A673 (cell line): ENCODE data around the gene SLC26A2. TPM values are rescaled to one million over a fixed set of nuclear protein-coding genes. Genes with fewer than 3 reads are reported as not detected.

Source experiments
- BruUV-seq: library from RNA; stranded (reverse); fragments of 400-500 nt; replicated peaks from 2 replicates; lab custom pipeline; 2021; lab: Mats Ljungman, UMichigan
- CTCF ChIA-PET: fragments of 300-600 bp; sonication (Branson Sonifier 250); formaldehyde crosslinking; loops from one replicate; lab custom pipeline; 2022; ENCODE audit warnings: antibody characterized with exemption; lab: Charles Lee
- POLR2A ChIA-PET: fragments of 300-600 bp; sonication (Branson Sonifier 250); formaldehyde crosslinking; loops from one replicate; lab custom pipeline; 2022; ENCODE audit warnings: antibody characterized with exemption; ENCODE audit not compliant: low non-redundant PET; lab: Charles Lee
- DNase-seq: peaks from one replicate; pipeline ENCODE4 v3.0.0-alpha.2; 2015; ENCODE audit warnings: low spot score
- H3K27ac ChIP-seq: fragments of 200-600 bp; sonication (generic); 2 replicates; pipeline ENCODE4 v1.5.1; 2016; ENCODE audit warnings: mixed run types, low read depth, mild to moderate bottlenecking, mixed read lengths, antibody characterized with exemption, low read length; ENCODE audit not compliant: poor library complexity, severe bottlenecking
- H3K27me3 ChIP-seq: fragments of 200-600 bp; sonication (generic); replicated peaks from 2 replicates; pipeline ENCODE4 v1.6.1; 2017; ENCODE audit warnings: mixed run types, low read depth, mild to moderate bottlenecking, mixed read lengths, antibody characterized with exemption, low read length; ENCODE audit not compliant: insufficient read depth, poor library complexity
- H3K36me3 ChIP-seq: fragments of 200-600 bp; sonication (generic); 2 replicates; pipeline ENCODE4 v1.6.1; 2016; ENCODE audit warnings: mixed run types, mild to moderate bottlenecking, mixed read lengths, antibody characterized with exemption, low read length; ENCODE audit not compliant: insufficient read depth, poor library complexity, severe bottlenecking
- H3K4me1 ChIP-seq: fragments of 200-600 bp; sonication (generic); 2 replicates; pipeline ENCODE4 v1.6.1; 2017; ENCODE audit warnings: mixed run types, mild to moderate bottlenecking, mixed read lengths, antibody characterized with exemption, low read length; ENCODE audit not compliant: insufficient read depth, poor library complexity, severe bottlenecking
- H3K4me3 ChIP-seq: fragments of 200-600 bp; sonication (generic); 2 replicates; pipeline ENCODE4 v1.5.1; 2016; ENCODE audit warnings: low read depth, mixed run types, mild to moderate bottlenecking, mixed read lengths, low read length; ENCODE audit not compliant: poor library complexity, severe bottlenecking
- H3K9me3 ChIP-seq: fragments of 200-600 bp; sonication (generic); 2 replicates; pipeline ENCODE4 v1.6.1; 2016; ENCODE audit warnings: mixed run types, low read depth, mild to moderate bottlenecking, mixed read lengths, antibody characterized with exemption, low read length; ENCODE audit not compliant: poor library complexity, severe bottlenecking
- CTCF ChIP-seq: fragments of 300-800, 200-600 bp; sonication (generic); conservative IDR thresholded peaks from 2 replicates; pipeline ENCODE4 v1.5.1; 2017; ENCODE audit warnings: low read depth, mild to moderate bottlenecking, antibody characterized with exemption, low read length, moderate library complexity, mixed read lengths
- EZH2 ChIP-seq: fragments of 200-600 bp; sonication (generic); IDR thresholded peaks from 2 replicates; pipeline ENCODE4 v1.6.1; 2017; ENCODE audit warnings: borderline replicate concordance, low read depth, mild to moderate bottlenecking, mixed read lengths, antibody characterized with exemption, low read length; ENCODE audit not compliant: poor library complexity, severe bottlenecking
- intact Hi-C: fragments of 100-400 bp; cut with micrococcal nuclease; formaldehyde crosslinking; loops from one replicate; pipeline ENCODE4 v1.10.0; 2022; ENCODE audit not compliant: unreplicated experiment
- total RNA-seq: library from RNA; stranded (reverse); gene quantifications from 2 replicates; pipeline ENCODE4 v1.2.3, GENCODE V29; 2021

SLC26A2 gene
- total RNA-seq, 1 experiment from 2014 or later: 83.0 TPM

GRCh38 chr5:150007050-150007449, 46.5 kb downstream of the SLC26A2 start:
- peaks cover 70% of the 10 kb centered on the region for H3K36me3 ChIP-seq
- TF ChIP-seq EZH2: no peak
- TF ChIP-seq CTCF: no peak
- H3K4me3 ChIP-seq: no peak overlapping the region
- CTCF ChIA-PET: no interaction called here
- peaks cover 4% of the 10 kb centered on the region for H3K4me1 ChIP-seq
- no peaks in the 10 kb centered on the region for H3K27me3 ChIP-seq
- POLR2A ChIA-PET: interaction anchor here (0.5 kb wide), 1 partner anchor 45 kb away, joined by 3 read pairs; no protein-coding TSS in a partner anchor
- BruUV-seq: no TSS peak
- intact Hi-C loops: no loop called here
- H3K27ac ChIP-seq: no peak overlapping the region
- DNase-seq: no peak
- no peaks in the 10 kb centered on the region for H3K9me3 ChIP-seq

GRCh38 chr5:150009671-150010387, 49.3 kb downstream of the SLC26A2 start:
- no peak overlapping the region for H3K27ac ChIP-seq
- intact Hi-C loops: no loop called here
- H3K27me3 ChIP-seq: no peaks in the 10 kb centered on the region
- TF ChIP-seq EZH2 (no peak), CTCF (no peak)
- no peaks in the 10 kb centered on the region for H3K9me3 ChIP-seq
- CTCF ChIA-PET: no interaction called here
- no TSS peak for BruUV-seq
- peaks cover 93% of the 10 kb centered on the region for H3K36me3 ChIP-seq
- no peak overlapping the region for H3K4me3 ChIP-seq
- POLR2A ChIA-PET: interaction anchor here (0.7 kb wide), 2 partner anchors 12 to 72 kb away, joined by 3 to 5 read pairs; no protein-coding TSS in a partner anchor
- H3K4me1 ChIP-seq: no peaks in the 10 kb centered on the region
- no peak for DNase-seq

- ChIA-PET POLR2A (no interaction called here), CTCF (no interaction called here)
- no TSS peak for BruUV-seq
- Histone ChIP-seq H3K4me1 (no peaks in the 10 kb centered on the region), H3K36me3 (peaks cover 97% of the 10 kb centered on the region), H3K4me3 (no peak overlapping the region), H3K9me3 (peaks cover 16% of the 10 kb centered on the region), H3K27ac (no peak overlapping the region), H3K27me3 (no peaks in the 10 kb centered on the region)
- no peak for TF ChIP-seq CTCF
- TF ChIP-seq EZH2: no peak
- intact Hi-C loops: no loop called here
- DNase-seq: no peak
These were observed 53.4 kb downstream of the SLC26A2 start for GRCh38 chr5:150013931-150014330.
